Natural killer cell (primary cell): ENCODE results near the gene SYMPK. TPM values are rescaled to one million over a fixed set of nuclear protein-coding genes. Genes with fewer than 3 reads are reported as not detected.
A peak's percentile ranks its signal among the peaks of the same experiment; 100 is the strongest.

Source experiments
- ATAC-seq, 3 donors: fragments of 150-1000 bp in 2 of 3; fragments of 200-7000 bp in 1 of 3; cut with Tn5 transposase; 1 replicate in 1 of 3; 2 replicates in 2 of 3; pipeline ENCODE4 v1.10.0; 2021; ENCODE audit warnings: mild to moderate bottlenecking in 2 of 3, moderate library complexity in 2 of 3
- DNase-seq, 2 donors: peaks; one replicate each; pipeline versions ENCODE4 v3.0.0 to v3.0.0-alpha.2; 2013 to 2021; ENCODE audit warnings: mixed read lengths in 1 of 2
- H3K27ac ChIP-seq: one replicate; pipeline ENCODE4 v1.5.1; 2013; ENCODE audit warnings: mild to moderate bottlenecking, low read length
- H3K27me3 ChIP-seq: one replicate; pipeline ENCODE4 v1.6.1; 2013; ENCODE audit warnings: low read length; ENCODE audit not compliant: control insufficient read depth, insufficient read depth
- H3K36me3 ChIP-seq: one replicate; pipeline ENCODE4 v1.6.1; 2013; ENCODE audit warnings: low read length; ENCODE audit not compliant: control insufficient read depth, insufficient read depth
- H3K4me1 ChIP-seq: one replicate; pipeline ENCODE4 v1.6.1; 2013; ENCODE audit warnings: low read length; ENCODE audit not compliant: control insufficient read depth, insufficient read depth
- H3K4me3 ChIP-seq: one replicate; pipeline ENCODE4 v1.5.1; 2013; ENCODE audit warnings: low read length
- H3K9me3 ChIP-seq: one replicate; pipeline ENCODE4 v1.6.1; 2013; ENCODE audit warnings: low read length; ENCODE audit not compliant: control insufficient read depth, insufficient read depth
- H3K27ac Mint-ChIP-seq, 2 donors: one replicate each; pipeline ENCODE4 v1.8.0; 2022; ENCODE audit warnings: mild to moderate bottlenecking in 2 of 2, mixed read lengths in 2 of 2, moderate library complexity in 1 of 2
- H3K27me3 Mint-ChIP-seq, 2 donors: one replicate each; pipeline ENCODE4 v1.8.0; 2022; ENCODE audit warnings: low read depth in 2 of 2, mixed read lengths in 2 of 2
- H3K36me3 Mint-ChIP-seq: one replicate; pipeline ENCODE4 v1.8.0; 2022; ENCODE audit warnings: mixed read lengths
- H3K4me1 Mint-ChIP-seq, 2 donors: one replicate each; pipeline ENCODE4 v1.8.0; 2022; ENCODE audit warnings: mixed read lengths in 2 of 2
- H3K4me3 Mint-ChIP-seq: one replicate; pipeline ENCODE4 v1.8.0; 2022; ENCODE audit warnings: mild to moderate bottlenecking, moderate library complexity, mixed read lengths
- H3K9me3 Mint-ChIP-seq, 2 donors: one replicate each; pipeline ENCODE4 v1.8.0; 2022; ENCODE audit warnings: mixed read lengths in 2 of 2
- WGBS: methylation state at CpG from one replicate; pipeline ENCODE4 v1.1.7; 2013; ENCODE audit warnings: missing lambda C conversion rate; ENCODE audit not compliant: insufficient coverage; 5-methylcytosine and 5-hydroxymethylcytosine counted together
- intact Hi-C: fragments of 100-400 bp; cut with micrococcal nuclease; formaldehyde crosslinking; loops from one replicate; pipeline ENCODE4 v1.14.2; 2022
- total RNA-seq, 4 donors: library from RNA; stranded (reverse); fragments of 120-200 nt in 1 of 4; gene quantifications; one replicate each; pipeline versions ENCODE4 v1.2.3 to v1.2.4, GENCODE V29; 2013 to 2022
- TF ChIP-seq, protein P1 (sequence below): fragments of 200-600 bp; IDR thresholded peaks from one replicate; pipeline ENCODE4 v1.8.0; 2022; ENCODE audit warnings: antibody characterized with exemption

Gene SYMPK
- total RNA-seq, 3 donors from 2014 or later (not counting 1 experiment from before 2014, with no cell fraction given): 86.4 to 94.8 (median 86.7) TPM

DNA sequence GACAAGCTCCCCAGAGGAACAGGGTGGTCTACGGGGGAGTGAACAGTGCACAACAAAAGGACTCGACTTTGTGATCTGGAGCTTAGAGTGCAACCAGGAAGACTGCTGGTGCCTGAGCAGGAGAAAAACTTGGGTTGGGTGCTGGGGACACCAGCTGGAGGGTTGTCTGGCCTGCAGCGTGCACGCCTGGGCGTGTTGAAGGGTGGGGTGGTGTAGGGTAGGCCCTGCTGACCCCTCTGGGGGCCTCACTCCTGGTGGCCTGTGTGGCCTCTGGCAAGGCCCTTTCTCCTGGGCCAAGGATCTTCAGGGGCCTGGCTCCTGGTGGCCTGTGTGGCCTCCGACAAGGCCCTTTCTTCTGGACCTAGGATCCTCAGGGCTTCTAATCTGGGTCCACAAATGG lies 43.2 kb downstream of the SYMPK start:
- peaks cover 25% of the 10 kb centered on the region for H3K4me1 ChIP-seq
- peaks cover 2% of the 10 kb centered on the region for H3K27me3 ChIP-seq
- no peaks in the 10 kb centered on the region for H3K9me3 ChIP-seq
- H3K36me3 Mint-ChIP-seq: no peaks in the 10 kb centered on the region
- H3K4me1 Mint-ChIP-seq: peaks cover 0 to 10% of the 10 kb centered on the region in 2 donors
- H3K27ac ChIP-seq: no peak overlapping the region
- no peak overlapping the region for H3K4me3 ChIP-seq
- no peak overlapping the region for H3K4me3 Mint-ChIP-seq
- 98% methylated on average over 6 of the region's 6 CpGs for WGBS
- peak overlapping the region; percentile 26 to 42 for H3K27ac Mint-ChIP-seq
- no peak for ATAC-seq
- H3K9me3 Mint-ChIP-seq: no peaks in the 10 kb centered on the region
- TF ChIP-seq, protein P1, sequence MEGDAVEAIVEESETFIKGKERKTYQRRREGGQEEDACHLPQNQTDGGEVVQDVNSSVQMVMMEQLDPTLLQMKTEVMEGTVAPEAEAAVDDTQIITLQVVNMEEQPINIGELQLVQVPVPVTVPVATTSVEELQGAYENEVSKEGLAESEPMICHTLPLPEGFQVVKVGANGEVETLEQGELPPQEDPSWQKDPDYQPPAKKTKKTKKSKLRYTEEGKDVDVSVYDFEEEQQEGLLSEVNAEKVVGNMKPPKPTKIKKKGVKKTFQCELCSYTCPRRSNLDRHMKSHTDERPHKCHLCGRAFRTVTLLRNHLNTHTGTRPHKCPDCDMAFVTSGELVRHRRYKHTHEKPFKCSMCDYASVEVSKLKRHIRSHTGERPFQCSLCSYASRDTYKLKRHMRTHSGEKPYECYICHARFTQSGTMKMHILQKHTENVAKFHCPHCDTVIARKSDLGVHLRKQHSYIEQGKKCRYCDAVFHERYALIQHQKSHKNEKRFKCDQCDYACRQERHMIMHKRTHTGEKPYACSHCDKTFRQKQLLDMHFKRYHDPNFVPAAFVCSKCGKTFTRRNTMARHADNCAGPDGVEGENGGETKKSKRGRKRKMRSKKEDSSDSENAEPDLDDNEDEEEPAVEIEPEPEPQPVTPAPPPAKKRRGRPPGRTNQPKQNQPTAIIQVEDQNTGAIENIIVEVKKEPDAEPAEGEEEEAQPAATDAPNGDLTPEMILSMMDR: no peak
- no peak for DNase-seq
- H3K27me3 Mint-ChIP-seq: no peaks in the 10 kb centered on the region
- intact Hi-C loops: loop anchor here (5.0 kb wide), 1 partner anchor 198 kb away; no protein-coding TSS in a partner anchor
- H3K36me3 ChIP-seq: peaks cover 30% of the 10 kb centered on the region

DNA sequence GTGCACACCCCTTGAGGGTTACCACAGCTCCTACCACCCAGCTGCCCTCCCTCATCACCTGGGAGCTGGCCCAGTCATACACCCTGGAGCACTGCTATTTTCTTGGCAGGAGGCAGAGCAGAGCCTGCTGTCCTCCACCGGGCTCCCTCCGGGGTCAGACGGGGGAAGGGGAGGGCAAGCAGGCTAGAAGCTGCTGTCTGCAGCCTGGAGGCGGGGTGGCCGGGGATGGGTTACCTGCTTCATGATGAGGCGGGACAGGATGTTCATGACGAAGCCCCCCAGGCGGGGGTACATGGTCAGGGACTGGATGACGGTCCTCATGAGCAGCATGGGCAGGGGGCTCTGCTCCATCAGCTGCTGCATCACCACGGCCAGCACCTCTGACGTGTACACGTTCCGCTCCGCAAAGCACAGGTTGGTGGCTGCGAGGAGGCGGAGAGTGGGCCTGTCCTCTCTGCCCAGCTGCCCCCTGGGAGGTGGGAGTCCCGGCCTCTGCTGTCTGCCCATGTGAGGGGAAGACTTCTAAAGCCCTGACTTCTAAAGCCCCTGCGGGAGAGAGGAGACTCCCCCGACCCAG lies 45.1 kb downstream of the SYMPK start:
- Histone ChIP-seq H3K27ac (no peak overlapping the region), H3K36me3 (peaks cover 16% of the 10 kb centered on the region), H3K27me3 (peaks cover 6% of the 10 kb centered on the region), H3K4me1 (peaks cover 27% of the 10 kb centered on the region), H3K9me3 (no peaks in the 10 kb centered on the region), H3K4me3 (no peak overlapping the region)
- H3K36me3 Mint-ChIP-seq: no peaks in the 10 kb centered on the region
- 89% methylated on average over 19 of the region's 19 CpGs for WGBS
- no peaks in the 10 kb centered on the region for H3K9me3 Mint-ChIP-seq
- peaks cover 0 to 10% of the 10 kb centered on the region in 2 donors for H3K4me1 Mint-ChIP-seq
- DNase-seq (no peak), ATAC-seq (no peak)
- H3K27ac Mint-ChIP-seq: no peak overlapping the region
- TF ChIP-seq, protein P1: no peak
- no peak overlapping the region for H3K4me3 Mint-ChIP-seq
- intact Hi-C loops: loop anchor here (1.0 to 5.0 kb wide), 2 partner anchors 65 to 199 kb away; no protein-coding TSS in a partner anchor
- H3K27me3 Mint-ChIP-seq: peaks cover 0 to 7% of the 10 kb centered on the region in 2 donors

DNA sequence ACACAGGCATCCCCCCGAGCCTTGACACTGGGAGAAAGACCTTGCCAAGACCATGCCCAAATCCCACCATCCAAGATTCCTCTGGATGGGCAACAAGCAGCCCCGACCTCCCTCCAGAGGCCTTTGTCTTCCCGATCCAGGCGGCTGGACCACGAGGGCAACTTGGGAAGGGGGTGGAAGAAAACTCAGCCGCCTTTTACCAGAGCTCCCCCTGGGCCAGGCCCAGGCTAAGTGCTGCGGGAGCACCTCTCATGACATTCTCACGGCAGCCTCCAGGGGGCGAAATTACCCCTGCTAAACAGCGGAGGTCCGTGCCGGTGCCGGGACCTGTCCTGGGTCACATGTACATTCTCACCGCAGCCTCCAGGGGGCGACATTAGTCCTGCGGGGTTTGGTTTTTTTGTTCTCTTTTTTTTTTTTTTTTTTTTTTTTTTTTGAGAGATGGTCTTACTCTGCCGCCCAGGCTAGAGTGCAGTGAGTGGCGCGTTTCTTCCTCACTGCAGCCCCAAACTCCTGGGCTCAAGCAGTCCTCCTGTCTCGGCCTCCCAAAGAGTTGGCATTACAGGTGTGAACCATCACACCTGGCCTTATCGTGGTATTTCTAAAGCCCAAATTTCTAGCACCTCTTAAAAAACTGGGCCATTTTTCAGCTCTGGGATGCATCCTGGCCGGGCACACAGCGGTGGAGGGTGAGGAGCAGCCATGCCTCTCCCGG lies 45.8 kb downstream of the SYMPK start:
- H3K27ac ChIP-seq: no peak overlapping the region
- H3K36me3 Mint-ChIP-seq: no peaks in the 10 kb centered on the region
- WGBS: 14% methylated on average over 22 of the region's 24 CpGs
- H3K27me3 Mint-ChIP-seq: peaks cover 0 to 7% of the 10 kb centered on the region in 2 donors
- H3K9me3 ChIP-seq: no peaks in the 10 kb centered on the region
- no peak overlapping the region for H3K4me3 ChIP-seq
- intact Hi-C loops: loop anchor here (1.0 to 5.0 kb wide), 2 partner anchors 66 to 200 kb away; no protein-coding TSS in a partner anchor
- H3K27ac Mint-ChIP-seq: peak overlapping the region in 1 of 2 donors; percentile 29
- no peaks in the 10 kb centered on the region for H3K9me3 Mint-ChIP-seq
- H3K4me1 ChIP-seq: peaks cover 27% of the 10 kb centered on the region
- peaks cover 10% of the 10 kb centered on the region for H3K36me3 ChIP-seq
- ATAC-seq: peak; percentile 99 to 100 (median 100)
- DNase-seq: peak; percentile 93 to 98
- TF ChIP-seq, protein P1: peak; percentile 100
- H3K27me3 ChIP-seq: peaks cover 6% of the 10 kb centered on the region
- peaks cover 0 to 10% of the 10 kb centered on the region in 2 donors for H3K4me1 Mint-ChIP-seq
- peak overlapping the region; percentile 59 for H3K4me3 Mint-ChIP-seq
